Loucy (cell line): ENCODE measurements around the gene DNAJB9.

ENCODE experiments used
- H2AFZ ChIP-seq: fragments of 200-600 bp; sonication (generic); 2 replicates; pipeline ENCODE4 v1.6.0; 2016; ENCODE audit warnings: antibody characterized with exemption, mild to moderate bottlenecking, low read length, moderate library complexity
- H3F3A ChIP-seq: fragments of 200-600 bp; 2 replicates; pipeline ENCODE4 v1.6.0; 2016; ENCODE audit warnings: antibody characterized with exemption, low read depth, mild to moderate bottlenecking
- H3K27me3 ChIP-seq: fragments of 200-600 bp; sonication (generic); 2 replicates; pipeline ENCODE4 v1.6.1; 2014; ENCODE audit warnings: low read length, mild to moderate bottlenecking; ENCODE audit not compliant: insufficient read depth, poor library complexity, severe bottlenecking
- H3K36me3 ChIP-seq: fragments of 200-600 bp; sonication (generic); 2 replicates; pipeline ENCODE4 v1.6.1; 2016; ENCODE audit warnings: low read length; ENCODE audit not compliant: insufficient read depth
- H3K4me1 ChIP-seq: fragments of 200-600 bp; sonication (generic); 2 replicates; pipeline ENCODE4 v1.5.1; 2014; ENCODE audit warnings: low read length, mild to moderate bottlenecking; ENCODE audit not compliant: insufficient read depth, poor library complexity, severe bottlenecking
- H3K4me2 ChIP-seq: fragments of 200-600 bp; sonication (generic); 2 replicates; pipeline ENCODE4 v1.6.0; 2014; ENCODE audit warnings: antibody characterized with exemption, low read length, low read depth, mild to moderate bottlenecking; ENCODE audit not compliant: poor library complexity, severe bottlenecking
- H3K4me3 ChIP-seq: fragments of 200-600 bp; sonication (generic); 2 replicates; pipeline ENCODE4 v1.5.1; 2014; ENCODE audit warnings: low read length, mild to moderate bottlenecking, mixed read lengths; ENCODE audit not compliant: poor library complexity, severe bottlenecking
- H3K79me2 ChIP-seq: fragments of 200-600 bp; sonication (generic); 2 replicates; pipeline ENCODE4 v1.6.1; 2014; ENCODE audit warnings: low read length; ENCODE audit not compliant: insufficient read depth
- H3K9ac ChIP-seq: fragments of 200-600 bp; sonication (generic); 2 replicates; pipeline ENCODE4 v1.6.0; 2014; ENCODE audit warnings: mild to moderate bottlenecking, low read depth, low read length, moderate library complexity; ENCODE audit not compliant: poor library complexity, severe bottlenecking
- H3K9me2 ChIP-seq: fragments of 200-600 bp; sonication (generic); replicated peaks from 2 replicates; pipeline ENCODE4 v1.6.1; 2016; ENCODE audit warnings: low read depth, low read length, mixed read lengths
- H3K9me3 ChIP-seq: fragments of 200-600 bp; sonication (generic); 2 replicates; pipeline ENCODE4 v1.6.1; 2014; ENCODE audit warnings: mild to moderate bottlenecking, antibody characterized with exemption, low read length, low read depth; ENCODE audit not compliant: insufficient read depth
- H4K20me1 ChIP-seq: fragments of 200-600 bp; sonication (generic); 2 replicates; pipeline ENCODE4 v1.6.0; 2014; ENCODE audit warnings: antibody characterized with exemption, low read length, mild to moderate bottlenecking; ENCODE audit not compliant: insufficient read depth, poor library complexity, severe bottlenecking
- EZH2phosphoT487 ChIP-seq: fragments of 200-600 bp; IDR thresholded peaks from 2 replicates; pipeline ENCODE4 v1.6.1; 2018; ENCODE audit warnings: antibody characterized with exemption, mild to moderate bottlenecking, moderate library complexity, borderline replicate concordance
- TF ChIP-seq, protein P1 (sequence below): fragments of 200-600 bp; sonication (generic); conservative IDR thresholded peaks from 2 replicates; pipeline ENCODE4 v1.5.1; 2014; ENCODE audit warnings: mild to moderate bottlenecking, antibody characterized with exemption, low read length

DNAJB9 gene

DNA sequence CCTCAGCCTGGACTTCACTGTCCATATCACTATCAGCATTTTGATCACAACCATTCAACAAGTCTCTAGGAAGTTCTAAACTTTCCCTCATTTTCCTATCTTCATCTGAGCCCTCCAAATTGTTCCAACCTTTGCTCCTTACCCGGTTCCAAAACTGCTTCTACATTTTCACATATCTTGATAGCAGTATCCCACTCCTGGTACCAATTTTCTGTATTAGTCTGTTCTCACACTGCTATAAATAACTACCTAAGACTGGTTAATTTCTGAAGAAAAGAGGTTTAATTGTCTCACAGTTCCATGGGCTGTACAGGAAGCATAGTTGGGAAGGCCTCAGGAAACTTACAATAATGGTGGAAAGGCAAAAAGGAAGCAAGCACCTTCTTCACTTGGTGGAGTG is 12.1 kb upstream of the DNAJB9 start:
- Histone ChIP-seq H3K27me3 (no peaks in the 10 kb centered on the region), H3F3A (no peaks in the 10 kb centered on the region), H3K4me3 (no peak overlapping the region), H3K9ac (no peak overlapping the region), H3K79me2 (no peaks in the 10 kb centered on the region), H3K4me1 (no peaks in the 10 kb centered on the region), H4K20me1 (no peaks in the 10 kb centered on the region), H3K36me3 (no peaks in the 10 kb centered on the region), H3K9me2 (no peaks in the 10 kb centered on the region), H2AFZ (no peak overlapping the region), H3K4me2 (no peak overlapping the region), H3K9me3 (peaks cover 3% of the 10 kb centered on the region; the same call in 1 of the 2 replicates)
- TF ChIP-seq, protein P1, sequence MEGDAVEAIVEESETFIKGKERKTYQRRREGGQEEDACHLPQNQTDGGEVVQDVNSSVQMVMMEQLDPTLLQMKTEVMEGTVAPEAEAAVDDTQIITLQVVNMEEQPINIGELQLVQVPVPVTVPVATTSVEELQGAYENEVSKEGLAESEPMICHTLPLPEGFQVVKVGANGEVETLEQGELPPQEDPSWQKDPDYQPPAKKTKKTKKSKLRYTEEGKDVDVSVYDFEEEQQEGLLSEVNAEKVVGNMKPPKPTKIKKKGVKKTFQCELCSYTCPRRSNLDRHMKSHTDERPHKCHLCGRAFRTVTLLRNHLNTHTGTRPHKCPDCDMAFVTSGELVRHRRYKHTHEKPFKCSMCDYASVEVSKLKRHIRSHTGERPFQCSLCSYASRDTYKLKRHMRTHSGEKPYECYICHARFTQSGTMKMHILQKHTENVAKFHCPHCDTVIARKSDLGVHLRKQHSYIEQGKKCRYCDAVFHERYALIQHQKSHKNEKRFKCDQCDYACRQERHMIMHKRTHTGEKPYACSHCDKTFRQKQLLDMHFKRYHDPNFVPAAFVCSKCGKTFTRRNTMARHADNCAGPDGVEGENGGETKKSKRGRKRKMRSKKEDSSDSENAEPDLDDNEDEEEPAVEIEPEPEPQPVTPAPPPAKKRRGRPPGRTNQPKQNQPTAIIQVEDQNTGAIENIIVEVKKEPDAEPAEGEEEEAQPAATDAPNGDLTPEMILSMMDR = no peak
- TF ChIP-seq EZH2phosphoT487 = no peak

GRCh38 chr7:108559253-108559652 is 10.4 kb upstream of the DNAJB9 start:
- Histone ChIP-seq H3K4me3 (no peak overlapping the region), H3K4me2 (no peak overlapping the region), H3K36me3 (no peaks in the 10 kb centered on the region), H3K9ac (no peak overlapping the region), H3K9me2 (no peaks in the 10 kb centered on the region), H3K79me2 (no peaks in the 10 kb centered on the region), H4K20me1 (no peaks in the 10 kb centered on the region), H2AFZ (no peak overlapping the region), H3K27me3 (no peaks in the 10 kb centered on the region), H3K9me3 (peaks cover 3% of the 10 kb centered on the region; the same call in 1 of the 2 replicates), H3F3A (no peaks in the 10 kb centered on the region), H3K4me1 (no peaks in the 10 kb centered on the region)
- no peak for TF ChIP-seq EZH2phosphoT487
- TF ChIP-seq, protein P1 = no peak

DNA sequence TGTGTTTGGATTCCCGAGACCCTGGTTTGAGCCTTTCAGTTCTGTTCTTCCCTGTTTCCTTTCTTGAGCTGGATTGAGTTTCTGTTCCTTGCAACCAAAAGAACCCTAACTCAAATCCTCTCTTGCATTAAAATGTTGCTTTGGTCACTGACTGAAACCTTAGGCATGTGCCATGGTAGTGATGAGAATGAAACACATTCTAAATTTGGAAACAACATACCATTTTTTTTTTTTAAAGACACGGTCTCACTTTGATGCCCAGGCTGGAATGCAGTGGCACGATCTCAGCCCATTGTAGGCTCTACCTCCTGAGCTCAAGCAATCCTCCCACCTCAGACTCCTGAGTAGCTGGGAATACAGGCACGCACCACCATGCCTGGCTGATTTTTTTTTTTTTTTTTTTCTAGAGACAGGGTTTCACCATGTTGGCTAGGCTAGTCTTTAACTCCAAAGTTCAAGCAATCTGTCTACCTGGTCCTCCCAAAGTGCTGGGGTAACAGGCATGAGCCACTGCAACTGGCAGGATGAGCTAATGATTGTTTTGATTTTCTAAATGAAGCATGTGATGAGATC is 8.5 kb upstream of the DNAJB9 start:
- Histone ChIP-seq H3K9ac (no peak overlapping the region), H4K20me1 (no peaks in the 10 kb centered on the region), H3K27me3 (no peaks in the 10 kb centered on the region), H3K36me3 (no peaks in the 10 kb centered on the region), H2AFZ (no peak overlapping the region), H3K4me1 (peaks cover 4% of the 10 kb centered on the region), H3K4me2 (no peak overlapping the region), H3K9me3 (peaks cover 3% of the 10 kb centered on the region; the same call in 1 of the 2 replicates), H3K4me3 (no peak overlapping the region), H3K79me2 (no peaks in the 10 kb centered on the region; the same call in 1 of the 2 replicates), H3F3A (no peaks in the 10 kb centered on the region), H3K9me2 (no peaks in the 10 kb centered on the region)
- TF ChIP-seq EZH2phosphoT487 = no peak
- TF ChIP-seq, protein P1 = no peak
